ENCODE data around the gene SLC30A4. TPM values are rescaled to one million over a fixed set of nuclear protein-coding genes. Genes with fewer than 3 reads are reported as not detected.

The SLC30A4 gene
- total RNA-seq, 2 donors from 2014 or later = 0.53 to 1.2 TPM

DNA sequence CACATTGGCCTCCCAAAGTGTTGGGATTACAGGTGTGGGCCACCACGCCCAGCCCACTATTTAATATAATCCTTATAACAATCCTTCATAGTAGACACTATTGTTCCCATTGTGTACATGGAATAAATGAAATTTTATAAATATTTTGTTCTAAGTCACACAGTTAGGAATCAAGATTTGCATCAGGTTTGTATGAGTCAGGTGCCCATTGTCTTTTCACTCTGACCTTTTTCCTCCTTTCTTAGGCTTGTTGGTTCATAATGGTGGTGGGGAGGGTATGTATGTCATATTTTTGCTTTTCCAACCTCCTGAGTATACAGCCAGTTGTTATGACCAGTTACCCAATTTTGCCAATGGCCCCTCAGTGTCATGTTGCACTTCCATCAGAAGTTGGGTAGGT is 18.0 kb upstream of the SLC30A4 start:
- Mint-ChIP-seq H3K27me3 (ENCODE audit: insufficient read depth) (peaks cover 5% of the 10 kb centered on the region), H3K36me3 (ENCODE audit: low read depth) (no peaks in the 10 kb centered on the region), H3K9me3 (no peaks in the 10 kb centered on the region), H3K4me3 (no peak overlapping the region), H3K4me1 (peaks cover 16% of the 10 kb centered on the region), H3K27ac (no peak overlapping the region)
- Histone ChIP-seq H3K9ac (ENCODE audit: extremely low read depth, low read length, poor library complexity, severe bottlenecking) (no peak overlapping the region), H3K27me3 (ENCODE audit: control insufficient read depth, insufficient read depth, low read length, poor library complexity, severe bottlenecking) (no peaks in the 10 kb centered on the region), H3K4me3 (ENCODE audit: low read length) (no peak overlapping the region), H3K36me3 (ENCODE audit: control insufficient read depth, insufficient read depth, low read length) (no peaks in the 10 kb centered on the region), H3K4me1 (ENCODE audit: control insufficient read depth, insufficient read depth, low read length) (peaks cover 6% of the 10 kb centered on the region), H3K9me3 (ENCODE audit: control insufficient read depth, low read length) (no peaks in the 10 kb centered on the region), H3K27ac (ENCODE audit: low read depth, low read length) (no peak overlapping the region)
- DNase-seq = no peak
- WGBS, 2 experiments (ENCODE audit: insufficient coverage in 1 of 2, insufficient read length in 1 of 2) = 88% methylated on average over 1 of the region's 1 CpG; no CpG with 5 or more reads in 1 of the 2 experiments
- TF ChIP-seq, protein P1, sequence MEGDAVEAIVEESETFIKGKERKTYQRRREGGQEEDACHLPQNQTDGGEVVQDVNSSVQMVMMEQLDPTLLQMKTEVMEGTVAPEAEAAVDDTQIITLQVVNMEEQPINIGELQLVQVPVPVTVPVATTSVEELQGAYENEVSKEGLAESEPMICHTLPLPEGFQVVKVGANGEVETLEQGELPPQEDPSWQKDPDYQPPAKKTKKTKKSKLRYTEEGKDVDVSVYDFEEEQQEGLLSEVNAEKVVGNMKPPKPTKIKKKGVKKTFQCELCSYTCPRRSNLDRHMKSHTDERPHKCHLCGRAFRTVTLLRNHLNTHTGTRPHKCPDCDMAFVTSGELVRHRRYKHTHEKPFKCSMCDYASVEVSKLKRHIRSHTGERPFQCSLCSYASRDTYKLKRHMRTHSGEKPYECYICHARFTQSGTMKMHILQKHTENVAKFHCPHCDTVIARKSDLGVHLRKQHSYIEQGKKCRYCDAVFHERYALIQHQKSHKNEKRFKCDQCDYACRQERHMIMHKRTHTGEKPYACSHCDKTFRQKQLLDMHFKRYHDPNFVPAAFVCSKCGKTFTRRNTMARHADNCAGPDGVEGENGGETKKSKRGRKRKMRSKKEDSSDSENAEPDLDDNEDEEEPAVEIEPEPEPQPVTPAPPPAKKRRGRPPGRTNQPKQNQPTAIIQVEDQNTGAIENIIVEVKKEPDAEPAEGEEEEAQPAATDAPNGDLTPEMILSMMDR (conservative IDR thresholded peaks at IDR 0.05) = no peak

DNA sequence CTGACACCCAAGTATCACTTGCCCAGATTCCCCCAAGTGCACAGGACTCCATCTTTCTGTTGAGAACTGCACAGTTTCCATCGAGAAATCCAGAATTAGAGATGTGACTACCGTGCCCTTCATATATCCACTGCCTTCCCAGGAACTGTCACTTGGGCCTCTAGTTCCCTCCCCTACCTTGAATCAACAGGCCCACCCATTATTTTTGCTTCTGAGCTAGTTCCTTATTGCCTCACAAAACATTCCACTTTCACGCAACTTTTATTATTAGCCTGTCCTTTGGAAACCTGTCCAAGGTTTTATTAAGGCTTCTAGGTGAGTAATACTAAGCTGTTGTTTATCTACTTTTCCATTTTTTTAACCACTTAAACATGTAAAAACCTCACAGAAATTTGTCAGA is 17.1 kb upstream of the SLC30A4 start:
- Histone ChIP-seq H3K4me3 (ENCODE audit: low read length) (no peak overlapping the region), H3K27me3 (ENCODE audit: control insufficient read depth, insufficient read depth, low read length, poor library complexity, severe bottlenecking) (no peaks in the 10 kb centered on the region), H3K9me3 (ENCODE audit: control insufficient read depth, low read length) (no peaks in the 10 kb centered on the region), H3K27ac (ENCODE audit: low read depth, low read length) (no peak overlapping the region), H3K4me1 (ENCODE audit: control insufficient read depth, insufficient read depth, low read length) (peaks cover 11% of the 10 kb centered on the region), H3K36me3 (ENCODE audit: control insufficient read depth, insufficient read depth, low read length) (no peaks in the 10 kb centered on the region), H3K9ac (ENCODE audit: extremely low read depth, low read length, poor library complexity, severe bottlenecking) (no peak overlapping the region)
- Mint-ChIP-seq H3K27ac (no peak overlapping the region), H3K27me3 (ENCODE audit: insufficient read depth) (peaks cover 5% of the 10 kb centered on the region), H3K4me1 (peaks cover 22% of the 10 kb centered on the region), H3K9me3 (no peaks in the 10 kb centered on the region), H3K4me3 (no peak overlapping the region), H3K36me3 (ENCODE audit: low read depth) (no peaks in the 10 kb centered on the region)
- DNase-seq = no peak
- WGBS, 2 experiments (ENCODE audit: insufficient coverage in 1 of 2, insufficient read length in 1 of 2) = 91% methylated on average over 2 to 3 of the region's 3 CpGs
- TF ChIP-seq, protein P1 (conservative IDR thresholded peaks at IDR 0.05) = no peak

DNA sequence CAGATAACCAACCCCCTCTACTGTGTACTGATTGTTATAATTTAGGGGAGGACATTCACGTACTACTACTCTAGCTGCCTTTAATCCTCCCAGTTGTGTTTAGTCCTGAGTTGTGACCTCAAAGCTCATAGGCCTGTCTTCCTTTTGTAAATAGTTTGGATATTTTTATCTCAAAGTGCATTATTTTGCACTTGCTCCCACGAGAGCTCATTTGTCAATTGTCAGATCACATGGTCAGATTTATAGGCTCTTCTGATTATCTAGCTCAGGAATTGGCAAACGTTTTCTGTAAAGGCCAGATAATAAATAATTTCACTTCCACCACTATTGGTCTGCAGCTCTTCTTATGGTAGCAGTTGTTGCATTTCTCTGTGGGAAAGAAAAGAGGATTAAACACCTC is 14.4 kb upstream of the SLC30A4 start:
- Histone ChIP-seq H3K4me1 (ENCODE audit: control insufficient read depth, insufficient read depth, low read length) (peaks cover 11% of the 10 kb centered on the region), H3K36me3 (ENCODE audit: control insufficient read depth, insufficient read depth, low read length) (no peaks in the 10 kb centered on the region), H3K4me3 (ENCODE audit: low read length) (no peak overlapping the region), H3K27ac (ENCODE audit: low read depth, low read length) (no peak overlapping the region), H3K9me3 (ENCODE audit: control insufficient read depth, low read length) (no peaks in the 10 kb centered on the region), H3K27me3 (ENCODE audit: control insufficient read depth, insufficient read depth, low read length, poor library complexity, severe bottlenecking) (no peaks in the 10 kb centered on the region), H3K9ac (ENCODE audit: extremely low read depth, low read length, poor library complexity, severe bottlenecking) (no peak overlapping the region)
- H3K27me3 Mint-ChIP-seq (ENCODE audit: insufficient read depth) = peaks cover 16% of the 10 kb centered on the region
- DNase-seq = no peak
- no peaks in the 10 kb centered on the region for H3K9me3 Mint-ChIP-seq
- no peaks in the 10 kb centered on the region for H3K36me3 Mint-ChIP-seq (ENCODE audit: low read depth)
- peaks cover 30% of the 10 kb centered on the region for H3K4me1 Mint-ChIP-seq
- WGBS, 2 experiments (ENCODE audit: insufficient coverage in 1 of 2, insufficient read length in 1 of 2) = 88 to 89% methylated on average over 1 to 3 of the region's 3 CpGs
- H3K27ac Mint-ChIP-seq = no peak overlapping the region
- TF ChIP-seq, protein P1 (conservative IDR thresholded peaks at IDR 0.05) = no peak
- no peak overlapping the region for H3K4me3 Mint-ChIP-seq
